Measurements from ENCODE around the gene HTD2.
"Not testable (repeated sequence)": the region's sequence is repeated elsewhere in the genome, so short reads cannot be mapped to it uniquely, and the experiment has no call there.

The HTD2 gene

DNA sequence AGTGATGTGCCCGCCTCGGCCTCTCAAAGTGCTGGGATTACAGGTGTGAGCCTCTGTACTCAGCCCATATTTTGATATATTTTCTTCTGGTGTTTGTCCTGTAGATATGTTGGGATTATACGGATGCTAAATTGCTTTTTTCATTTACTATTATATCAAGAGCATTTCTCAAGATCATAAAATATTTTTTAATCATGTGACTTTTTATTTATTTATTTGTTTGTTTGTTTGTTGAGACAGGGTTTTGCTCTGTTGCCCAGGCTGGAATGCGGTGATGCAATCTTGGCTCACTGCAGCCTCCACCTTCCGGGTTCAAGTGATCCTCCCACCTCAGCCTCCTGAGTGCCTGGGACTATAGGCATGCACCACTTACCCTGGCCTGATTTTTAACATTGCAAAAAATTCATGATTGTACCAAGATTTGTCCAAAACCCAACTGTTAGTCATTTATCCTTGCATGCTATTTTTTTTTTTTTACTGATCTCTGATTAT is 23.6 kb downstream of the HTD2 start:
- in situ Hi-C loops (cut with HindIII; ENCODE audit: low sequenced_read_pairs): no loop called here

DNA sequence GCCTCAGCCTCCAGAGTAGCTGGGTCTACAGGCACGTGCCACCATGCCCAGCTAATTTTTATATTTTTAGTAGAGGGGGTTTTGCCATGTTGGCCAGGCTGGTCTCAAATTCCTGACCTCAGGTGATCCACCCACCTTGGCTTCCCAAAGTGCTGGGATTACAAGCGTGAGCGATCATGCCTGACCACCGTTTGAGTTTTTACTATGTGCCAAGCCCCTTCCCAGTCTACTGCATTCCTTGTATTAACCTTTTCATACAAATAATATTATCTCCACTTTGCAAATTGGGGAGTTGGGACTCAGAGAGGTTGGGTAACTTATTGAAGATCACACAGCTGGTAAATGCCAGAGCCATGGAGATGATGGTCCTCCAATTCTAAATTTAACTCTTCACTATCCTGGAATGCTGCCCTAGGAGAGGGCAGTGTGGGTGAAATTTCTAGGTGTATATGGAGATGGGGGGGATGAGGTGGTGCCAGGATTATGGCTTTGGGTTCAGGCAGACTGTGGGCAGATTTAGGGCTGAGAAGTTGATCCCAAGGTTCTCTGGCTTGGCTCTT is 25.4 kb downstream of the HTD2 start:
- in situ Hi-C loops (cut with HindIII; ENCODE audit: low sequenced_read_pairs): no loop called here

DNA sequence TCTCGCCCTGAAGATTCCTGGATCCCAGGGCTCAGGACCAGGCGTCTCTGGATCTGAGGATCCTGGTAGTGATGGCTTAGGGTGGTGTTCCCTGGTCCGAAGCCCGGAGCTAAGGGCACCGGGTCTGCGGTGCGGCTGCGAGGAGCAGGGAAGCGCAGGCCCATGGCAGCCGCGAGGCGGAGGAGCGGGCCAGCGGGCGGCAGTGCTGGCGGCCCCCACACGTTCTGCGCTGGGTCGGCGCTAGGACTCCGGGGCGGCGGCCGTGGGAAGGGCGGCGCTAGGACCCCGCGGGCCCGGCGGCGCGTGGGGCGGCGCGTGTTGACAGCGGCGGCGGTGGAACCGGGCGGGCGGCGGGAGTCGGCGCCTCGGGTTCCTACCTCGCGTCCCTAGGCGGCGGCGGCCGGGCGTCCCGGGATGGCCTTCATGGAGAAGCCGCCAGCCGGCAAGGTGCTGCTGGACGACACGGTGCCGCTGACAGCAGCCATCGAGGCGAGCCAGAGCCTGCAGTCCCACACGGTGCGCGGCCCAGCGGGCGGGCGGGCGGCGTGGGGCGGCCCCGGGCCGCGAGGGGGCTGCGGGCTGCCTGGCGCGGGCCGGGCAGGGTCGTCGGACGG is 26.4 kb downstream of the HTD2 start, which contains the start of gene PXK:
Gene PXK (plus strand): TSS at position 318 of the 614 bp plus-strand sequence. CDS start 97 bp downstream, at position 415.
- in situ Hi-C loops (cut with HindIII; ENCODE audit: low sequenced_read_pairs): no loop called here

DNA sequence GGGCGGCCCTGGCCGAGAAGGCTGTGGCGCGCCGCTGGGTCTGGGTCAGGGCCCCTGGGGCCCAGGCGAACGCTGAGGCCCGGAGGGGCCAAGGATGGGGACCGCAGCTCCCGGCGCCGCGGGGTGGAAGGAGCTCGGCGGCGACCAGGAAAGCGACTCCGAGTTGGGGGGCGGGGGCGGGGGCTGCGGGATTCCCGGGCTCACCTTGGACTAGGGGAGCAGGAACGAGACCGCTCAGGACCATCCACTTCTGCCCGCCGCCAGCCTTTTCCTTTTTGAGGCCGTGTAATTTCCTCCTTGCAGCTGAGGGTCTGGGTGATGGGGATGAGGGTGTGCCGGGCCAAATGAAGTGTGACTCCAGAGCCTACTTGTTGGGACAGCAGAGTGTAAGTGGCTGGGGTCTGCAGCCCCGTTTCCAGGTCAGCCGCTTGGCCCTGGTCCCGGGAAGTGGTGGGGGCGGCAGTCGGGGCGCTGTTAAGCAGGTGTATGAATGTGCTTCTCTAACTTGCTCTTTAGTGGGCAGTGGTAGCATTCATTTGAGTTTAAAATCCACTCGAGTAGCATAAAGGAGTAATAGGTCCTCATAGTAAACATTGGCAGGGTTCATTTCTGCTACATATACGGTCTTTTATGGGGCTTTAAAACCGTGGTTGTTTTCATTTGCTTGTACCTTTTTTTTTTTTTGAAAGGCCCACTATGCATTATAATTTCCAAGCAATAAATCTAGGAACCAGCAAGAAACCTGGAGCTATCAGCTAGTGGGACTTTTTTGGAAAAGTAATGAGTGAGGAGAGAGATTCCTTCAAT is 27.1 kb downstream of the HTD2 start:
- in situ Hi-C loops (cut with HindIII; ENCODE audit: low sequenced_read_pairs): no loop called here

DNA sequence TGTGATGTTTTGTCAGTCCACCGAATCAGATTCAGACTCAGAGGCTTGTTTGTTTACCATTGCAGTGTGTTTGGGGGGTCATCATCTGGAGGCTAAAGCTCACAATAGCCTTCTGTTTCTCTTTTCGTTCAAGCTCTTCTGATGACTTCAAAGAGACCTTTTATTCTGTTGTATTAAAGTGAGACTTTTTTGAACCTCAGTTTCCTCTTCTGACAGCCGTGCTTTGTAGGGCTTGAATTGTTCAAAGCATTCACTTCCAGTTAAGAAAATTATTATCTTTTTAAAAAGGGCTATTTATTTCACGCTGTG is 27.6 kb downstream of the HTD2 start:
- in situ Hi-C loops (cut with HindIII; ENCODE audit: low sequenced_read_pairs): no loop called here

DNA sequence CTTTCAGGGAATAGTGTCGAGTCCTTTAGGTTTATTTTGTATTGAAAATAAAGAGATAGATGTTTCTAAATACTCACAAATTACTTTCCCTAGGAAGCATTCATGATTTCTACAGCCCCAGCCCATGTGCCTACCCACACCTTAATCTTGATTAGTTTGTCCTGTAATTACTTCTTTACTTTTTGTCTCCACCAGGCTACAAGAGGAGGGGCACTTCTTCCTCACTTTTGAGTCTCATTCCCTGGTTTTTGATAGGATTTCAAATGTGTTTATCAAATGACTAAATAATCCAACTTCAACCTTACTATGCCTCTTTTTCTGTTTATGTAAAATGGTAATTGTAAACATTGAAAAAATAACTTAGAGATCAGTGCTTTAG is 28.2 kb downstream of the HTD2 start:
- in situ Hi-C loops (cut with HindIII; ENCODE audit: low sequenced_read_pairs): no loop called here

DNA sequence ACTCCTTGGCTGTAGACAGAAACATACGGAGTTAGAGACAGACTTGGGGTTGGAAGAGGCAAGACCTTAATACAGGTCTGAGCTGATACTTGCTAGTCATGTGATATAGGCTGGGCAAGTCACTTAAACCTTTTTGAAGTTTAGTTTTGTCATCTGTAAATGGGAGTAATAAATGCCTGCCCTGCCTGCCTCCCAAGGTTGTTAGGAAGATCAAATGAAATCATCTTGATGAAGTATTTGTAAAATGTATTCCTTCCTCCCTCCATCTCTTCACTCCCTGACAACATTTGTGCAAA is 29.3 kb downstream of the HTD2 start:
- in situ Hi-C loops (cut with HindIII; ENCODE audit: low sequenced_read_pairs): no loop called here

DNA sequence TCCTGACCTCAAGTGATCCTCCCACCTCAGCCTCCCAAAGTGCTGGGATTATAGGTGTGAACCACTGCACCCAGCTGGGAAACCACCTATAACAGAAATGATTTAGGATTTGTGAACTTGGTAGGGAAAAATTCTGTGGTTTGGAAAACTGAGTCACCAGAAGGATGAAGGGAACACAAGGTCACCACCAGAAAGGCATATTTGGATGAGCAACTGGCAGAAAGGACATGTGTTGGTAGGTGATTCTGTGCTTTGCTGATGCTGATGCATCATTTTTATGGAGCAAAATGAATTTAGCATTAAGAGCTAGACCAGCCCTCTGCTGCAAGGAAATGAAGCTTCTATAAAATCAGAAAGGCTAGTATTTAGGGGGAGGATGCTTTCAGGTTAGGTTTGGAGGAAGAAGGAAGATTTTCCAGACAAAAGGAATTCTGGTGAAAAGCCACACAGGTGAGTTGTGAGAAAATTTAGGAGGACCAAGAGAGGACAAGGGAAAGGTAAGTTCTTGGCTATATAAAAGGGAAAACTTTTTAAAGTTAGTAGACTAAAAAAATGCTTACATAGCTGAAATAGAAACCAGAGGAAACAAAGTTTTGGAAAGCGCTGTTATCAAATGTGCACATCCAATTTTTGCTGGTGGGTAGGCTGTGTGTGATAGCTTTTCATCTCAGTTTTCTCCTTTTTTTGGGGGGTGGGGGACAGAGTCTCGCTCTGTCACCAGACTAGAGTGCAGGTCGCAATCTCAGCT is 30.0 kb downstream of the HTD2 start:
- in situ Hi-C loops (cut with HindIII; ENCODE audit: low sequenced_read_pairs): no loop called here

DNA sequence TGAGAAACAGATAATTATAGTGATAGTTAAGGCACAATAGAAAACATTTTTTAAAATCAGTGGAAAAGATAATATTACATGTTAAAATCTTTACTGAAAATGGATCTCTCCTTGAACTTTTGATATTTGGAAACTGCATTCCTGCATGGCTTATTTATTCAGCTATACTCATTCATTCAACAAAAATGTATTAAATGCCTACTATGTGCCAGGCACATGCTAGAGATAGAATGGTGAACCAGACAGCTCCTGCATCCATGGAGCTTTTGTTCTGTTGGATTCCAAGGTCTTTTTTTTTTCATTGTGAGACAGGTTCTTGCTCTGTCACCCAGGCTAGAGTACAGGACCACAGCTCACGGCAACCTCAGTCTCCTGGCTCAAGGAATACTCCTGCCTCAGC is 30.9 kb downstream of the HTD2 start:
- in situ Hi-C loops (cut with HindIII; ENCODE audit: low sequenced_read_pairs): no loop called here

DNA sequence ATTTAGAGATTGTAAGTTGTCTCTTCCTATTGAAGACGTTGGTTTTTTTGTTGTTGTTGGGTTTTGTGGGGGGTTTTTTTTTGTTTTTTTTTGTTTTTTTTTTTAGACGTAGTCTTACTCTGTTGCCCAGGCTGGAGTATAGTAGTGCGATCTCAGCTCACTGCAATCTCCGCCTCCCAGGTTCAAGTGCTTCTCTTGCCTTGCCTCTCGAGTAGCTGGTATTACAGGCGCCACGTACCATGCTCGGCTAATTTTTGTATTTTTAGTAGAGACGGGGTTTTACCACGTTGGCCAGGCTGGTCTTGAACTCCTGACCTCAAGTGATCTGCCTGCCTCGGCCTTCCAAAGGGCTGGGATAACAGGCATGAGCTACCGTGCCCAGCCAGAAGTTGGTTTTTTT is 32.8 kb downstream of the HTD2 start:
- in situ Hi-C loops (cut with HindIII; ENCODE audit: low sequenced_read_pairs): not testable (repeated sequence)

DNA sequence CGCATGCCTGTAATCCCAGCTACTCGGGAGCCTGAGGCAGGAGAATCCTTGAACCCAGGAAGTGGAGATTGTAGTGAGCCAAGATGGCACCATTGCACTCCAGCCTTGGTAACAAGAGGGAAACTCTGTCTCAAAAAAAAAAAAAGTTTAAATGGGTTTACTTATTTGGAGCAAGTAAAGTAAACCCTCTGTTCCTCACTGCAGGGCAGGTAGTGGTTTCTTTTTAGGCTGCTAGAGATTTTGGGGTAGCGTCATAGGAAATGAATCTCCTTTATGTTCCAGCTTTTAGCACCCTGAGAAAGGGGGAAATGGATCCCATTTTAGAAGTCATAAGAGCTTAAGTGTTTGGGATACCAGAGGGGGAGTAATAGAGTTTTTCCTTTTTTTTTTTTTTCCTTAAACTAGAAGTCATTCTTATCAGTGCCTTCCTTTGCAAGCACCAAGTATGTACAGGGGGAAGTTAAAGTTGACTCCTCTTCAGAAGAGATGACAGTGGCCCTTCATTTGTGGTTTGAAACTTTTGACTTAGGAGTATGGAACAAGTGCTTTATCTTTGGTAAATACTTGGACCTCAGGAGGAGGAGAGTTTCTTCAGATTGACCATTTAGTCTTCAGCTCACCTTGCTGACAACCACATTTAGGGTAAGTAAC is 34.4 kb downstream of the HTD2 start:
- in situ Hi-C loops (cut with HindIII; ENCODE audit: low sequenced_read_pairs): no loop called here

DNA sequence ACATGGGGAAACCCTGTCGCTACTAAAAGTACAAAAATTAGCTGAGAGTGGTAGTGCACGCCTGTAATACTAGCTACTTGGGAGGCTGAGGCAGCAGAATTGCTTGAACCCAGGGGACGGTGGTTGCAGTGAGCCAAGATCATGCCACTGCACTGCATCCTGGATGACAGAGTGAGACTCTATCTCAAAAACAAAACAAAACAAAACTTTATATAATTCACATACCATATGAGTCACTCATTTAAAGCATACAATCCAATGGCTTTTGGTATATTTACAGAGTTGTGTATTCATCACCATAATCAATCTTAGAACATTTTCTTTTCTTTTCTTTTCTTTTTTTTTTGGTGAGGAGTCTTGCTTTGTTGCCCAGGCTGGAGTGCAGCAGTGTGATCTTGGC is 35.1 kb downstream of the HTD2 start:
- in situ Hi-C loops (cut with HindIII; ENCODE audit: low sequenced_read_pairs): no loop called here

DNA sequence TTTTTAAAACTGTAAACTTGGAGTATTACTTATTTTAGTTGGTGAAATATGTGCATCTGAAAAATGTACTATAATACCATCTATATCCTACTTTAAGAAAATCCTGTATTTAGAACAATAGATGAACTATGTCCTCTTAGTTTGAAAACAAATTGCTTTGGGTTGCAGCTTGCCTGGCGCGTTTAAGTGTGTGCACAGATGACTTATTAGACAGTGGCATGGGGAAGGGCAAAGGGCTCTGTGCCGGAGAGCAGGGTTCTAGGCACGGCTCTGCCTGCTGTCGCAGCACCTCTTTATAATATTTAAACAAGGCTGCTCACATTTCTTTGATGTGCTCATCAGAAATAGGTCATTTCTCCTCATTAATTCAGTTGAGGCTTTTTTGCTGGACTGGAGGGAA is 36.4 kb downstream of the HTD2 start:
- in situ Hi-C loops (cut with HindIII; ENCODE audit: low sequenced_read_pairs): no loop called here

DNA sequence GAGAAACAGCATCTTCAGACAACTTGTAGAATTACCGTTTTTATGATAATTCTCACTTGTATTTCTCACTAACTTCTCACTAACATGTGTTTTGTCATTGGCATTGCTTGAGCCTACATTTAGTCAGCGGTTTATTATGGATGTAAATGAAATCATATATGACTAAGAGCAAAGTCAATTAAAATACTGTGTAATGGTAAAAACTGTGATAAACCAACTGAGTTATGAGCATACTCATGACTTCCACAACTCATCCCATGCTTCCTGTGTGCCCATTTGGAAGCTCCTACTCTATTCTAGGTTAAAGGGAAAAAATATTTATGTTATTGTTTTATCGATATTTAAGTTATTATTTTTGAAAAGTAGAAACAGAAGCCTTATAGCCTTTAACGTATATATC is 39.1 kb downstream of the HTD2 start:
- in situ Hi-C loops (cut with HindIII; ENCODE audit: low sequenced_read_pairs): no loop called here

DNA sequence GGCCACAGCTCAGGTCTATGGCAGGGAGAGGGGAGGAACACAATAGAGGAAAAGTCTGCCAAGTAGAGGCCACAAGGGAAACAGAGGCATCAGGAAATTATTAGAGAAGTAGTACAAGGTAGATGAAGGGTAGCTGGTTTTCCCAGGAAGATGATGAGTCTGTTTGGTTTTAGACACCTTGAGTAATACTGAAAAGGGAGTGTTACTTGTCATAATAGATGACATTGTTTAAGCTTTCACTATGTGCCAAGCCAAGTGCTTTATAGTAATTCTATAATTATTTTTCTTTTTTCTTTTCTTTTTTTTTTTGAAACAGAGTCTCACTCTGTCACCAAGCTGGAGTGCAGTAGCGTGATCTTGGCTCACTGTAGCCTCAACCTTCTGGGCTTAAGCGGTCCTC is 40.0 kb downstream of the HTD2 start:
- in situ Hi-C loops (cut with HindIII; ENCODE audit: low sequenced_read_pairs): no loop called here

DNA sequence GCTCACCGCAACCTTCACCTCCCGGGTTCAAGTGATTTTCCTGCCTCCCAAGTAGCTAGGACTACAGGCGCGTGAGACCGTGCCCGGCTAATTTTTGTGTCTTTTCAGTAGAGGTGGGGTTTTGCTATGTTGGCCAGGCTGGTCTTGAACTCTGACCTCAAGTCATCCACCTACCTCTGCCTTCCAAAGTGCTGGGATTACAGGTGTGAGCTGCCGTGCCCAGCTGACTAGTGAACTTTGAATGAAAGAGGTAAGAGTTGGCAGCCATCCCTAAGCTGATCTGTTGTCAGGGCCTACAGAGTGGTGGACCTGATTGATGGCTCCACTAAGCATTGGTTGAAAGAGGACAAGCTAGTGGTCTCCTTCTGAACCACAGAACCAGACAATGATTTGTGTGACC is 41.7 kb downstream of the HTD2 start:
- in situ Hi-C loops (cut with HindIII; ENCODE audit: low sequenced_read_pairs): no loop called here

DNA sequence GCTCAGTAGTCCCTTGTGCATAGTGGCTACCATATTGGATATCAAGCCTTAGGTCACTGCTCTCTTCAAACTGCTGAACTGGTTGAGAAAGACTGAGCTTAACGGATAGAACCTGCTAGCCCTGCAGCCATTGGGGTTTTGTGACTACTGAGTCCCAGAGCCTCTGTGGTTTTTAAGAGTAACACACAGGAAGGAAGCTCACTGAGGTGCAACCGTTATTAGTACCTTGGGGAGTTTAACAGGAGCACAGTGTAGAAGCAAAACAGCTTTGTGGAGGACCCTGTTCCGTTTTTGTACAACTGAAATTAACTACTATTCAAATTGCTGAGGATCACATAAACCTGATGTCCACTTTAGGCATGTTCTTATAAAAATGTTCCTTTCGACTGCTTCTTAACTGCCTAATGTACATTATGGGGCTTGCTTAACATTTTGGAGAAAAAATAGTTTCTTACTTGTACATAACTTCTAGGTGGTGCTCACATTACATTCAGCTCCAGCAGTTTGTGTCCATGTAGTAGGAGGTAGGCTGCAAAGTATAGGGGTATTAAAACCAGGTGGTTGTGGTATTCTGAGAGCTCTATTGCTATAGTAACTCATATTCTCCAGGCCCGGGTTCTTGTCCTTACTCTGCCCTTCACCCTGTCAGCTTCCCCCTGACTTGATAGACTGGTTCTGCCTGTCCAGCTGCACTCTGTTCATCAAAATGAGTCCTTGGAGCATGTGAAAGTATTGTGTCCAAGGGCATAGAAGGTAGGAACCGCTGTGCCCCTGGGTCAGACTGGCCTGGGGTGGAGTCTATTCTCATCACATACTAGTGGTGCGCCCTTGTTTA is 43.7 kb downstream of the HTD2 start:
- in situ Hi-C loops (cut with HindIII; ENCODE audit: low sequenced_read_pairs): no loop called here

DNA sequence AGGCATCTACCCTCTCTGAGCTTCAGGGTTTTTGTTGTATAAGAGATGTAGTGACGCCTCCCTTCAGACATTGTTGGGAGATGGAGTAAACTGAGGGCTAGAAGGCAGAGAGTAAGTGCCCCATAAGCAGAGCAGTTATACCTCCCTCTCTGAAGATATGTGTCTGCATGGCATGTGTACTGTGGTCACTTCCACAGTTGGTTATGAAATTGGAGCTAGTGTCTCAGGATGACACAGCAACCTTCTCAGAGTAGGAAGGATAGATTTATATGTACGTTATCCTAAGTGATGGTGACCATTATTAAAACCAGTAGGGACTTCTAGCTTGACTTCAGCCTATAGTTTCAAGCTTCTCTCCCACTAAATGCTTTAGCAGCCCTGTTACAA is 44.3 kb downstream of the HTD2 start:
- in situ Hi-C loops (cut with HindIII; ENCODE audit: low sequenced_read_pairs): no loop called here

DNA sequence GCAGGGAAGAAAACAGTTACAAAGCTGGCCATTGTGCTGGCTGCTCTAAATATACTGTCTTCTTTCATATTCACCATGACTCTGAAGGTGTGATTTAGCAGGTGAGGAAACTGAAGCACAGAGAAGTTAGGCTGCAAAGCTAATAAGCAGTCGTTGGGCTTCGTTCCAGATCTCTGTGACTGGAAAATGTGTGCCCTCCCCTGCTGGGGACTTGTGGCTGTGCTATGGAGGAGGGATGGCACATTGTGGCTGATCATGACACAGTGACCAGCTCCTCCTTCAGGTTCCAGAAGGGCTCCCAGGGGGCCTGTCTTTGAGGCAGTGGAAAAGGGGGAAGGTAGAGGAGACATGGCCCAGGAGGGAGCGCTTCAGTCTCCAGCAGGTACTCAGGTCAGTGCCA is 45.6 kb downstream of the HTD2 start:
- in situ Hi-C loops (cut with HindIII; ENCODE audit: low sequenced_read_pairs): no loop called here

DNA sequence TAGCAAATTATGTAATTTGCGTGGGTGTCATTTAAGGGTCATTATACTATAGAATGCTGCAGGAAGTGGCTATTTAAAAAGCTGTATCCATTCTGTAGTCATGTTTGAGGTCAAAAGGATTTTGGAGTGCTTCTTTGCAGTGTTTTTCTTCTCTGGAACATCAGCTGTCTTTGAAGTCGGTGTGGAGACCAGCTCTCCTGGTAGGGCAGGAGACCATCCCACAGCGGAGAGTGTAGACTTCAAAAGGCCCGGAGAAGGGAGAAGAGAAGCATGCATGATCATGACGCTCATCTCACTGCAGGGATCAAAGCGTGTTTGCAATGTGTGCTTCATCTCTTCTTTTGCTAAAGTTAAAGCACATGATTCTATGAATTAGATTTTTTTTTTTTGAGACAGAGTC is 46.3 kb downstream of the HTD2 start:
- in situ Hi-C loops (cut with HindIII; ENCODE audit: low sequenced_read_pairs): no loop called here

All from DLD1 (cell line).